H9 (cell line): ENCODE measurements around the gene IL4. TPM values are rescaled to one million over a fixed set of nuclear protein-coding genes. Genes with fewer than 3 reads are reported as not detected.

Source experiments
- DNase-seq: peaks from one replicate; pipeline ENCODE4 v3.0.0-alpha.2; 2017
- H2AFZ ChIP-seq: one replicate; pipeline ENCODE4 v1.6.1; 2013; ENCODE audit warnings: mild to moderate bottlenecking, low read length, control low read depth, moderate library complexity
- H2AK5ac ChIP-seq: 2 replicates; pipeline ENCODE4 v1.6.1; 2013; ENCODE audit warnings: low read length, control low read depth, mixed read lengths; ENCODE audit not compliant: insufficient read length
- H2BK120ac ChIP-seq: one replicate; pipeline ENCODE4 v1.6.1; 2013; ENCODE audit warnings: low read depth, mild to moderate bottlenecking, low read length, control low read depth, inconsistent platforms; ENCODE audit not compliant: poor library complexity, severe bottlenecking
- H2BK12ac ChIP-seq: 2 replicates; pipeline ENCODE4 v1.6.1; 2013; ENCODE audit warnings: low read length, control low read depth, mixed read lengths, low read depth; ENCODE audit not compliant: insufficient read length
- H2BK15ac ChIP-seq: 2 replicates; pipeline ENCODE4 v1.6.1; 2013; ENCODE audit warnings: low read depth, low read length, control low read depth
- H2BK20ac ChIP-seq: one replicate; pipeline ENCODE4 v1.6.1; 2013; ENCODE audit warnings: low read depth, mild to moderate bottlenecking, low read length, control low read depth, inconsistent platforms; ENCODE audit not compliant: poor library complexity, severe bottlenecking
- H2BK5ac ChIP-seq: 2 replicates; pipeline ENCODE4 v1.6.1; 2013; ENCODE audit warnings: low read length, control low read depth, mixed read lengths; ENCODE audit not compliant: insufficient read length
- H3K14ac ChIP-seq: 2 replicates; pipeline ENCODE4 v1.6.1; 2013; ENCODE audit warnings: low read length, control low read depth; ENCODE audit not compliant: insufficient read depth
- H3K18ac ChIP-seq: 2 replicates; pipeline ENCODE4 v1.6.1; 2013; ENCODE audit warnings: low read depth, mild to moderate bottlenecking, mixed read lengths, low read length, control low read depth; ENCODE audit not compliant: insufficient read length
- H3K23ac ChIP-seq: 2 replicates; pipeline ENCODE4 v1.6.1; 2013; ENCODE audit warnings: low read length, control low read depth, mixed read lengths, low read depth; ENCODE audit not compliant: insufficient read length
- H3K23me2 ChIP-seq: 2 replicates; pipeline ENCODE4 v1.6.1; 2013; ENCODE audit warnings: low read depth, mild to moderate bottlenecking, mixed read lengths, low read length, control low read depth; ENCODE audit not compliant: insufficient read length, poor library complexity, severe bottlenecking
- H3K27ac ChIP-seq: 2 replicates; pipeline ENCODE4 v1.5.1; 2013; ENCODE audit warnings: low read length, control low read depth, mixed read lengths, low read depth; ENCODE audit not compliant: insufficient read length
- H3K27me3 ChIP-seq: 2 replicates; pipeline ENCODE4 v1.6.1; 2013; ENCODE audit warnings: low read length, control low read depth, inconsistent platforms; ENCODE audit not compliant: insufficient read depth
- H3K4ac ChIP-seq: 2 replicates; pipeline ENCODE4 v1.6.1; 2013; ENCODE audit warnings: low read depth, mild to moderate bottlenecking, control low read depth, inconsistent platforms, low read length, moderate library complexity
- H3K4me1 ChIP-seq: 2 replicates; pipeline ENCODE4 v1.6.1; 2013; ENCODE audit warnings: low read length, control low read depth, inconsistent platforms; ENCODE audit not compliant: insufficient read depth
- H3K4me2 ChIP-seq: 2 replicates; pipeline ENCODE4 v1.6.1; 2013; ENCODE audit warnings: low read length, control low read depth, mixed read lengths; ENCODE audit not compliant: insufficient read length, insufficient read depth
- H3K56ac ChIP-seq: 2 replicates; pipeline ENCODE4 v1.6.1; 2013; ENCODE audit warnings: low read depth, mild to moderate bottlenecking, mixed read lengths, low read length, control low read depth; ENCODE audit not compliant: insufficient read length
- H3K79me1 ChIP-seq: 2 replicates; pipeline ENCODE4 v1.6.1; 2013; ENCODE audit warnings: low read depth, mild to moderate bottlenecking, moderate library complexity, low read length, control low read depth, inconsistent platforms; ENCODE audit not compliant: insufficient read depth, poor library complexity, severe bottlenecking
- H3K79me2 ChIP-seq: 2 replicates; pipeline ENCODE4 v1.6.1; 2013; ENCODE audit warnings: low read length, control low read depth, inconsistent platforms; ENCODE audit not compliant: insufficient read depth
- H3K9ac ChIP-seq: 2 replicates; pipeline ENCODE4 v1.6.1; 2013; ENCODE audit warnings: low read length, control low read depth, mixed read lengths; ENCODE audit not compliant: insufficient read length; ENCODE audit errors: extremely low read depth
- H3K9me3 ChIP-seq: one replicate; pipeline ENCODE4 v1.6.1; 2013; ENCODE audit warnings: low read depth, low read length, inconsistent platforms; ENCODE audit not compliant: control insufficient read depth
- H3T11ph ChIP-seq: one replicate; pipeline ENCODE4 v1.6.1; 2013; ENCODE audit warnings: mild to moderate bottlenecking, low read length, control low read depth, inconsistent platforms
- H4K20me1 ChIP-seq: one replicate; pipeline ENCODE4 v1.6.1; 2013; ENCODE audit not compliant: control insufficient read depth, insufficient read length, insufficient read depth
- H4K5ac ChIP-seq: 2 replicates; pipeline ENCODE4 v1.6.1; 2013; ENCODE audit warnings: low read depth, mild to moderate bottlenecking, mixed read lengths, low read length, control low read depth; ENCODE audit not compliant: insufficient read length
- H4K8ac ChIP-seq: replicated peaks from 2 replicates; pipeline ENCODE4 v1.6.1; 2013; ENCODE audit warnings: low read length, control low read depth, mixed read lengths, low read depth; ENCODE audit not compliant: insufficient read length
- H4K91ac ChIP-seq: 2 replicates; pipeline ENCODE4 v1.6.1; 2013; ENCODE audit warnings: low read depth, mild to moderate bottlenecking, moderate library complexity, mixed read lengths, low read length, control low read depth; ENCODE audit not compliant: insufficient read length
- H3K27ac Mint-ChIP-seq, 3 experiments: 2 replicates in 2 of 3; 3 replicates in 1 of 3; pipeline ENCODE4 v1.8.0; 2020 to 2021; ENCODE audit warnings: mixed read lengths in 3 of 3, mild to moderate bottlenecking in 1 of 3, moderate library complexity in 1 of 3
- H3K27me3 Mint-ChIP-seq: 2 replicates; pipeline ENCODE4 v1.8.0; 2021; ENCODE audit warnings: low read depth, mild to moderate bottlenecking, moderate library complexity, mixed read lengths
- H3K36me3 Mint-ChIP-seq, 3 experiments: 2 replicates in 2 of 3; 3 replicates in 1 of 3; pipeline ENCODE4 v1.8.0; 2020 to 2021; ENCODE audit warnings: low read depth in 3 of 3, mixed read lengths in 3 of 3; ENCODE audit not compliant: insufficient read depth in 1 of 3
- H3K4me1 Mint-ChIP-seq, 2 experiments: 2 replicates each; pipeline ENCODE4 v1.8.0; 2020; ENCODE audit warnings: mixed read lengths in 2 of 2
- H3K4me3 Mint-ChIP-seq, 2 experiments: 2 replicates in 1 of 2; 3 replicates in 1 of 2; pipeline ENCODE4 v1.8.0; 2020 to 2021; ENCODE audit warnings: mild to moderate bottlenecking in 2 of 2, mixed read lengths in 2 of 2, moderate library complexity in 1 of 2
- H3K9me3 Mint-ChIP-seq, 2 experiments: 2 replicates in 1 of 2; 3 replicates in 1 of 2; pipeline ENCODE4 v1.8.0; 2020; ENCODE audit warnings: mild to moderate bottlenecking in 2 of 2, mixed read lengths in 2 of 2, moderate library complexity in 1 of 2
- WGBS: extraction: QIAGEN DNeasy Blood & Tissue Kit; methylation state at CpG from one replicate; pipeline ENCODE4 v1.1.7; 2013; ENCODE audit warnings: missing lambda C conversion rate, low lambda C conversion rate, mixed read lengths; ENCODE audit not compliant: insufficient read length; ENCODE audit errors: extremely low coverage; 5-methylcytosine and 5-hydroxymethylcytosine counted together
- total RNA-seq: library from RNA; stranded (reverse); gene quantifications from 2 replicates; pipeline ENCODE4 v1.2.1, GENCODE V29; 2021
- TF ChIP-seq, protein P1 (sequence below): fragments of 200-600 bp; sonication (generic); conservative IDR thresholded peaks from 3 replicates; pipeline ENCODE4 v1.8.0; 2021; ENCODE audit warnings: antibody characterized with exemption, mild to moderate bottlenecking

The IL4 gene
- total RNA-seq, 1 experiment from 2014 or later = not detected

DNA sequence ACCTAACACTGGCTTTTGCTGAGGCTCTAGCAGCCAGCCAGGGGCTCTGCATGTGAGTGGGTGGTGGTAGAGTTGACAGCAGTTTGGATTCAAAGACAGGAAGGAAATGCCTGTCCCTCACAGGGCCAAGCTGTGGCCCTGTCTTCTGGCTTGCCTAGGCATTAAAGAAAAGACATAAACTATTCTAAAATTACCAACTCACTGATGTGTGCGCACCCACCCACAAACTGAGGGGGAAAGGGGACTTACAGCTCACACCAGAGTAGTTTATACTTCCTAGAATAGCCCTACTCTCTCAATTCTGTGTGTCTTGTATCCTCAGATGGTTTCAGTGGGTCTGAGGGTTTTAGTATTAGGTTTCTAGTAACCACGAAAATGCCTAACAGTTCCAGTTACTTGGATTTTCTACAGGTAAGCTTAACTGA lies 34.1 kb upstream of the IL4 start:
- no peak overlapping the region for H3K4me3 Mint-ChIP-seq
- Histone ChIP-seq H2BK120ac (no peak overlapping the region), H2BK20ac (no peak overlapping the region), H3K18ac (no peak overlapping the region), H3K27me3 (no peaks in the 10 kb centered on the region), H3K4ac (no peak overlapping the region), H2BK5ac (no peak overlapping the region), H3K9ac (no peak overlapping the region), H3K79me2 (no peaks in the 10 kb centered on the region), H4K91ac (no peak overlapping the region), H3K9me3 (no peaks in the 10 kb centered on the region), H3K4me2 (no peak overlapping the region), H2AFZ (no peak overlapping the region), H3K23ac (no peak overlapping the region), H3K23me2 (no peaks in the 10 kb centered on the region), H3K27ac (no peak overlapping the region), H3T11ph (no peak overlapping the region), H3K14ac (no peak overlapping the region), H3K79me1 (no peaks in the 10 kb centered on the region), H3K56ac (no peak overlapping the region), H4K8ac (no peak overlapping the region), H4K5ac (no peak overlapping the region), H4K20me1 (no peaks in the 10 kb centered on the region), H2BK12ac (no peak overlapping the region), H2AK5ac (no peak overlapping the region), H3K4me1 (peaks cover 4% of the 10 kb centered on the region; the same call in 1 of the 2 replicates), H2BK15ac (no peak overlapping the region)
- no peak for DNase-seq
- H3K36me3 Mint-ChIP-seq = peaks cover 7 to 53% (median 31%) of the 10 kb centered on the region in 3 experiments
- H3K9me3 Mint-ChIP-seq = no peaks in the 10 kb centered on the region
- TF ChIP-seq, protein P1, sequence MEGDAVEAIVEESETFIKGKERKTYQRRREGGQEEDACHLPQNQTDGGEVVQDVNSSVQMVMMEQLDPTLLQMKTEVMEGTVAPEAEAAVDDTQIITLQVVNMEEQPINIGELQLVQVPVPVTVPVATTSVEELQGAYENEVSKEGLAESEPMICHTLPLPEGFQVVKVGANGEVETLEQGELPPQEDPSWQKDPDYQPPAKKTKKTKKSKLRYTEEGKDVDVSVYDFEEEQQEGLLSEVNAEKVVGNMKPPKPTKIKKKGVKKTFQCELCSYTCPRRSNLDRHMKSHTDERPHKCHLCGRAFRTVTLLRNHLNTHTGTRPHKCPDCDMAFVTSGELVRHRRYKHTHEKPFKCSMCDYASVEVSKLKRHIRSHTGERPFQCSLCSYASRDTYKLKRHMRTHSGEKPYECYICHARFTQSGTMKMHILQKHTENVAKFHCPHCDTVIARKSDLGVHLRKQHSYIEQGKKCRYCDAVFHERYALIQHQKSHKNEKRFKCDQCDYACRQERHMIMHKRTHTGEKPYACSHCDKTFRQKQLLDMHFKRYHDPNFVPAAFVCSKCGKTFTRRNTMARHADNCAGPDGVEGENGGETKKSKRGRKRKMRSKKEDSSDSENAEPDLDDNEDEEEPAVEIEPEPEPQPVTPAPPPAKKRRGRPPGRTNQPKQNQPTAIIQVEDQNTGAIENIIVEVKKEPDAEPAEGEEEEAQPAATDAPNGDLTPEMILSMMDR = no peak
- no peak overlapping the region for H3K27ac Mint-ChIP-seq
- H3K27me3 Mint-ChIP-seq = no peaks in the 10 kb centered on the region; the same call in 1 of the 2 replicates
- peaks cover 9 to 10% of the 10 kb centered on the region in 2 experiments for H3K4me1 Mint-ChIP-seq
- WGBS = no CpG with 5 or more reads among the region's 2 CpGs
